Measurements from ENCODE around the gene MET.
"Not testable (repeated sequence)": the region's sequence is repeated elsewhere in the genome, so short reads cannot be mapped to it uniquely, and the experiment has no call there.

The MET gene

DNA sequence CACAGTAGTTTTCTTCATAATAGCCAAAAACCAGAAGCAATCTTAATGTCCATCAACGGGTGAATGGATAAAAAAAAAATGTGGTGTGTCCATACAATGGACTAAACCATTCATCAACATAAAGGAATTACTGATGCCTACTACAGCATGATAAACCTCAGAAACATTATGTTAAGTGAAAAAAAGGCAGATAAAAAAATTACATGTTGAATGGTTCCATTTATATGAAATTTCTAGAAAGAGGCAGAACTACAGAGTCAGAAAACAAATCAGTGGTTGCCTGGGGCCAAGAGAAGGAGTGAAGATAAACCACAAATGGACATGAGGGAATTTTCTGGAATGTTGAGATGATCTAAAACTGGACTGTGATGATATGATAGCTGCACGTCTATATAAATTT, 115.9 kb downstream of the MET start:
- no peak for DNase-seq

DNA sequence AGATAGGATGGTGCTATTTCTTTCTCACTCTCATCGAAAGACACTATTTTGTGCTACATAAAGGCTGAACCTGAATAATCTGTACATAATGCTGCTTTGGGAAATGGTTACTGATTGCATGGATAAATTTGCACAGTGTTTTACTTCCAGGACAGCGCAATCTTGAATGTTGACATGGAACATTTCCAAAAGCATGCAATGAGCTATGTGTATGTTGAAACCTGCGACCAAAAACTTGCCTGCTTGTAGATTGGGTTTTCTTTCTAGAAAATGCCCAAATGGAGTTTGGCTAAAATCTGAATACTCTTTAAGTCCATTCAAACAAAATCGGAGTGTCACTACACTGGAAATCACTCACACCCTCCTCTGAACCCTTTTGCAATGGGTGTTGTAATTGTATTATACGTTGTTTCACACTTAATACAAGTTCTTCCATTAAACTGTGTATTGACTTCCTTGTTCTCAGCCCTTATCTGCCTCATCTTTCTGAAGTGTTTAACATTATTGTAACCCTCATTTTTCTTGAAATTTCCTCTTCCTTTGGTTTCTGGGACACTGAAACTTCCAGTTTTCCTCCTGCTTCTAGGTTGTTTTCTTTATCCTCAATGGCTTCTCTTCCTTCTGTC, 116.7 kb downstream of the MET start:
- no peak for DNase-seq

DNA sequence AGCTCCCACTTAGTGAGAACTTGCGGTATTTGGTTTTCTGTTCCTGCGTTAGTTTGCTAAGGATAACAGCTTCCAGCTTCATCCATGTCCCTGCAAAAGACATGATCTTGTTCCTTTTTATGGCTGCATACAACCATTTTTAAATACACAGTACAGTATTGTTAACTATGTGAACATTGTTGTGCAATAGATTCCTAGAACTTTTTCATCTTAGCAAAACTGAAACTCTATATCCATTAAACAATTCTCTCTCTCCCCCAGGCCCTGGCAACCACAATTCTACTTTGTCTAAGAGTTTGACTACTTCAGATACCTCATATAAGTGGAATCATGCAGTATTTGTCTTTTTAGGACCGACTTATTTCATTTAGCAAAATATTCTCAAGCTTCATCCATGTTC, 118.0 kb downstream of the MET start:
- DNase-seq = no peak

DNA sequence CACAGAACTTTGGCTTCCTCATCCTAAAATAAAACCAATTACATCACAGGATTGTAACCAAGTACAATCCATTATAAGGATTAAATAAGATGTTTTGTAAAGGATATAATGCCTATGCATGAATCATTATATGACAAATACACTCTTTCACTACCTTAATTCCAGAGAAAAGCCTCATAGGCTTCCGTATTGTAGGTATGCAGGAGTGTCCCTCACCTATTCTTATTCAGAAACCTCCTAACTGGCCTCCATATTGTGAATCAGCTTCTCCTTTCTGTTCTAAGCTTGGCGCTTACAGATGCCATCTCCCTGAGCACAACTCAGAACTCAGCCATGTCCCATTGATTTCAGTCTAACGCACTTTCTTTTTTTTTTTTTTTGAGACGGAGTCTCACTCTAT, 120.8 kb downstream of the MET start:
- DNase-seq = no peak

DNA sequence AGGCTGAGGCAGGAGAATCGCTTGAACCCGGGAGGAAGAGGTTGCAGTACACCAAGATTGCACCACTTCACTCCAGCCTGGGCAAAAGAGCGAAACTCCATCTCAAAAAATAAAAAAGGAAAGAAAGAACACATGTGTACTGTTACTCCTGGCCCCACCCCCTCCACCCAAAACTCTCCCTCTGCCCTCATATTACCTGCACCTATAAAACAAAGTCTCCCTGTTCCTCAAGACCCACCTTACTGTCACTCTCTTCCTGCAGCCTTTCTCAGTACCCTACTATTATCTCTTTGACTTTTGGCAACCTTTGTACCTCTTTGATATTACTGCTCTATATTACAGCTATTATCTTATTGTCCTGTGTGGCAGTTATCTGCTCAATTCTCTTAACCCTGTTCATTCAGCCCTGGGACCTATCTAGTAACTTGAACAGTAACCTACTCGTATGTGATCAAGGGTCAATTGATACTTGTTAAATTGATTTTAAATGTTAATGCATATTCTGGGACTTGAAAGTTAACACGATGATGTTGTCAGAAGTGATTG, 121.9 kb downstream of the MET start:
- no peak for DNase-seq

DNA sequence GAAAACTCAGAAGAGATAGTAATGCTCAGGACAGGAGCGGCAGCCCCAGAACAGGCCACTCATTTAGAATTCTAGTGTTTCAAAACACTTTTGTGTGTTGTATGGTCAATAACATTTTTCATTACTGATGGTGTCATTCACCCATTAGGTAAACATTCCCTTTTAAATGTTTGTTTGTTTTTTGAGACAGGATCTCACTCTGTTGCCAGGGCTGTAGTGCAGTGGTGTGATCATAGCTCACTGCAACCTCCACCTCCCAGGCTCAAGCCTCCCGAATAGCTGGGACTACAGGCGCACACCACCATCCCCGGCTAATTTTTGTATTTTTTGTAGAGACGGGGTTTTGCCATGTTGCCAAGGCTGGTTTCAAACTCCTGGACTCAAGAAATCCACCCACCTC, 124.5 kb downstream of the MET start:
- no peak for DNase-seq

DNA sequence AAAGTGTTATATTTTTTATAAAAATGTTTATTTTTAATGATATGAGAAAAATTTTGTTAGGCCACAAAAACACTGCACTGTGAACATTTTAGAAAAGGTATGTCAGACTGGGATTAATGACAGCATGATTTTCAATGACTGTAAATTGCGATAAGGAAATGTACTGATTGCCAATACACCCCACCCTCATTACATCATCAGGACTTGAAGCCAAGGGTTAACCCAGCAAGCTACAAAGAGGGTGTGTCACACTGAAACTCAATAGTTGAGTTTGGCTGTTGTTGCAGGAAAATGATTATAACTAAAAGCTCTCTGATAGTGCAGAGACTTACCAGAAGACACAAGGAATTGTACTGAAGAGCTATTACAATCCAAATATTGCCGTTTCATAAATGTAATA, 125.6 kb downstream of the MET start:
- DNase-seq = no peak

DNA sequence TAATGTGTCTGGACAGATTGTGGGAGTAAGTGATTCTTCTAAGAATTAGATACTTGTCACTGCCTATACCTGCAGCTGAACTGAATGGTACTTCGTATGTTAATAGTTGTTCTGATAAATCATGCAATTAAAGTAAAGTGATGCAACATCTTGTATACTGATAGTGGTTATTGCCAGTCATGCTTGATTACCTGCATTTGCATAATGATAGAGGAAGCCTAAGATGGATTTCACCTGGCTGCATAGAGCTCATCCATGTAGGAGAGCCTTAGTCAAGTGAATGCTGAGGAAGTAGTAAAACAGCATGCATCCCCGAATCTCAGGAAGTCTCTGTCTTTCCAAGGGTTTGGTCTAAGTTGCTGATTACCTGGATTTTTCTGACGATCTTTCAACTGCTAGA, 126.2 kb downstream of the MET start:
- DNase-seq = no peak

DNA sequence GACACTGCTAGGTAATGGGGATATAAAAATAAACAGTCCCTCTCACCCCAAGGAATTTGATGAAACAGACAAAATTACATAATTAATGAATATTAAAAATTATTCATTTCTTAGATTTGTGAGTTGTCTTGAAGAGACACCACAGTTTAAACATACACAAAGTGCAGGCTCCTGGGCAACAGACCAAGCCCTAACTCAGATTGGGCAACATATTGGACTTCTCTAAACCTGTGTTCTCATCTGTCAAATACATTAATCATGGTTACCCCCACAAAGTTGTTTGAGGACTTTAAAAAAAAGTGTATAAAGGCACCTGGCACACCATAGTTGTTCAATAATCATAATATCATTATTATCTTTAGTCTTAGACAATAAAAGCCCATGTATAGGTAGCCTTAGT, 127.9 kb downstream of the MET start:
- no peak for DNase-seq

DNA sequence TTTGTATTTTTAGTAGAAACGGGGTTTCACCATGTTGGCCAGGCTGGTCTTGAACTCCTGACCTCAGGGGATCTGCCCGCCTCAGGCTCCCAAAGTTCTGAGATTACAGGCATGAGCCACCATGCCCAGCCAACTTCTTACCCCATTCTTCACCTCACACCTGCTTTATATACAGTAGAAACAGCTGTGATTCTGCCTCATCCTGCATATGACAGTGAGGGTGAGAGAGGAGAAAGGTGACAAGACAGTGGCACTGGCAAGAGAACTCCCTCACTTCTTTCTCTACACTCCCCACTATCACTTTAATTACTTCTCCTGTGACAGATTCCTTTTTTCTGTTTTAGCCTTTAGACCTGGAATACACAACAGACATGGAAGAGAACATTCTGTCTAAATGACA, 128.6 kb downstream of the MET start:
- no peak for DNase-seq

DNA sequence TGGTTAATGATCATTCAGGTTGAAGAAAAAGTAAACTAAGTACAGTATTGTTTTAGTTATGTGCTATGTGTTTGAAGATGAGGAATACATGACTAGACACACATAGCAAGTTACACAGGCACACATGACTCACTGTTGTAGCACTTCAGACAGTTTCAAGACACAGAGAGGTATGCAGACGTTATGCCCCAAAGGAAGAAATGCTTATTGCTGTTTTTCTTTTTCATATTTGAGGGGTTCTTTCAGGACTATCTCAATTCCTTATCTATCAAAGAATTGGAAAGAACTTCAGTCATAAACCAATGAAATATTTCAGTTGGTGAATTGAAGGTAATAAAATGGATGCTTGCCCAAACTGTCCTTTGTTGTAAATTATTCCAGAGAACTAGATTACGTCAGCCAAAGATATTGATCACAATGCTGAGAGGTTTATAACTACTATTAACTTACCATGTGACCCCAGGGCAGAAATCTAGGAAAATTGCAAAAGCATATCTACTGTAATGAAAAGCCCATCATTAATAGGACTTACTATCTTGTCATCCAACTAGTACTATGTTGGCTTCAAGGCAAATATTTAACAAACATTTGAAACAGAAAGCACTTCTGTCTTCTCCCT, 129.2 kb downstream of the MET start:
- no peak for DNase-seq

DNA sequence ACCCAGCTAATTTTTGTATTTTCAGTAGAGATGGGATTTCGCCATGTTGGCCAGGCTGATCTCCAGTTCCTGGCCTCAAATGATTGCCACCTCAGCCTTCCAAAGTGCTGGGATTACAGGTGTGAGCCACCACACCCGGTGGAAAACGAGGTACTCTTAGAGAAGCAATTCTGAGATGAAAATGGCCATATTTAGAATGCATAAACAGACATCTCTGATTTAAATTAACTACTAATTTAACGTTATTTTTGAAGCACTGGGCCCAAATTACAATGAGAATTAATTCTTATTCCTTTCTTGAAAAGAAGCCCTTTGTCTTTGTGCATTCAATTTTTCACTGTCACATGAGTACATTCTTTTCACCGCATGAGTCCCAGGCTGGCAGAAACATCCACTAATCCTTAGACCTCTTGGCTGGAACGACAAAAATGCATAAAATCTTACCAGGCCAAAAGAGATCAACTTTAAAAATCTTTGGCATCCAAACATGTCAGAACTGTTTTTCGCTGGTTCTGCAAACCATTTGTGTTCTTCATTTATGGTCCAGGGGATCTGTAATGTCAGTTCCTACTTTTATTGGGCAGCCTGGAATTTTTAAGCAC, 130.2 kb downstream of the MET start:
- no peak for DNase-seq

DNA sequence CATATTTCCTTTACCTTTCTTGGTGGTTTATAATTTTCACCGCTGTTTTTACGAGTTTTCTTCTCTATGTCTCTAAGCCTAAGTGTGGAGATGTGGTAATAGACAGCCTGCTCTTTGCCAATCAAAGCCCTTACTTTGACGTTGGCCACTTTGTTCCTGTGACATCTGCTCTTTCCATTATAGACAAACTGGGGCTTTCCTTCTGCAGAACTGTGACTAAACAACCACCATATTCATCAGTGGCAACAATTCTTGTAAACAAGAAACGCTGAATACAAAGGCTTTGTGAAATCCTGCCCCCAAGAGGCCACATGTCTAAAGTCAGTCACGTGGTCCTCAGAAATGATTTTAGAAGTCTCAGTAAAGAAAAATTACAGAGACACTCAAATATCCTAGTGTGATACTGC, 130.8 kb downstream of the MET start:
- peak; percentile 46 for DNase-seq

DNA sequence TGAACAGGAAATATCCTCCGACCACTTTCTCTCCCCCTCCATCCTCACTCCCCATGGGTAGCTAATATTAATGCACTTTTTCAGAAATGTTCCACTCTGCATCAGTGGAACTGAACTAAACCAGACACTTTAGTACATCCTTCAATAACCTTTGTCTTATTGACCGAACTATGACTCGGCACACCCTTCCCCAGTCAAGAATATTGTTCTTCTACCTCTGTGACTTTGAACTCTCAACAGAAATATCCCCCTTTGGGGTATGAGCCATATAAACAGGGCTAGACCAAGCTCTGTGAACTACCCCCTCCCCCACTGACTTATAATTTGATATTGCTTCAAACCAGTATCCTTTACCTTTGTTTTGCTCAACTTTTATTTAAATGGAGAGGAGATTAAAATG, 132.5 kb downstream of the MET start:
- DNase-seq = no peak

DNA sequence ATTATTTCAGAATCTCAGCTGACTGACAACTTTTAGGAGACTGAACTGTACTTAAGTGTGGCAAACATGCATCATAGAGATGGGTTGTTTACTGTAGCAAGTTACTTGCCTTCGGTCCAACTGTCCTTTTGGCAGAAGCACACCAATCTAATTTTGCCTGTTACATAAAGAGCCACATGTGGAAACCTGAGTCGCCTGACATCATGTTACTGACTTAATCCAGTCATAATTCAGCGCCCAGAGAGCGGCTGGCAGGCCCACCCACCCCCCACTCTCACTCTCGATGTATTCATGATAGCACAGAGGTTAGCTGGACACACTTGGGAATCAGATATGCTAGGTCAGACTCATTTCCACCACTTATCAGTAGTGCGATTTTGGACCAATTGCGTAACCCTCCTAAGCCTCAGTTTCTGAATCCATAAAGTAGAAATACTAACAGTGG, 133.1 kb downstream of the MET start:
- DNase-seq = peak; percentile 78

DNA sequence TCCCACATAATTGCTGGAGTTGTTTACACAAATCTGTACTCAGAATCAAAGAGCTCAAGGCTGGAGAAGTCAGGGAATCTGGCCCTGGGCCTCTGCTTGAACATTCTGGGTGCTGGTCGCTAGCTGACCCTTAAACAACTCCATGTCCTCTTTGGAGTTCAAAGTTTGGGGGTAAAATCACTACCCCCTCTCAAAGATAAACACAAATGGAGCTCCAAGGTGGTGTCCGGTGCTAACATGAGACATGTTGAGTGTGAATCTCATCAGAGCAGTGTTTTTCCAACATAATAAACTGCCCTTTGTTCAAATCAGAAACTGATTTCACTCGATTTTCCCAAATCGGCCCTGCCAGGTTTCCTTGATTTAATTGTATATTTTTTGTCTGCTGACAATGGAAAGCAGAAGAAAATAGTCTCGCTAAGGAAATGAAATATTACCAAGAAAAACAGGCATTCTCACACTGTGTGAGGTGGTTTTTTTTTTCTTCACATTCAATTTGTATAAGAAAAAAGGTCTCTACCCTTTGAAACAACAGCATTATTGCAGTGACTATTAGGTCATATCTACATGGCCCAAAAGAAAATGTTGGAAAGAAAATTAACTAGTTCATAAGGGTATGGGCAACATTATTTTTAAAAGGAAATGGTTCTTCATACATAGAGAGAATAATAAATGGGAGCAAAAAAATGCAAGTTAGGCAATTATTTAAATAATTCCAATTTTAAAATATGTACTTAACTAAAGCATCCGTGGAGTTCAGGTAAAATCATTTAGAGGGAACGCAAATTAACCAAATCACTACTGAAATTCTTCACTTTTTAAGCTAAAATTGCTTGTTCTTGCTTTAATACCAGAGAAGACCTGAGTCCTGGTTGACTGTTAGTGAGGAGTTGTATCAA, 134.3 kb downstream of the MET start:
- no peak for DNase-seq

DNA sequence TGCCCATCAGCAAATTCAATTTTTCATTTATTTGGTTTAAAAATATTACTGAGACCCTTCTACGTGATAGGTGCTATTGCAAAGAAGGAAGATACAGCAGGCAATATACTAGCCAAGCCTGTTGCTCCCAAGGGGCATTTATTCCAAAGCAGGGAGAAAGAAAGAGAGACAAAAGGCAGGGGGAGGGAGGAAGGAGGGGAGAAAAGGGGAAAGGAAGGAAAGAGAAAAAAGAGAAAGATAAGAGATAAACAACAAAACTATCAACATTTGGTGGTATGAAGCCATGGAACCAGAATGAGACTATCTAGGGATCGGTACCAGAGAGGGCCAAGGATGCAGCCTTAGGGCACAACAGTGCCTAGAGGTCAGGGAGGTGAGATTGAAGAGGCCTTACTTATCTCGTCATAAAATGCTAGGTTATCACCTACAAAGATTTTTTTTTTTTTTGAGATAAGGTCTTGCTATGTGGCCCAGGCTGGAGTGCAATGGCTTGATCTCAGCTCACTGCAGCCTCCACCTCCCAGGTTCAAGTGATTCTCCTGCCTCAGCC, 135.1 kb downstream of the MET start:
- no peak for DNase-seq

DNA sequence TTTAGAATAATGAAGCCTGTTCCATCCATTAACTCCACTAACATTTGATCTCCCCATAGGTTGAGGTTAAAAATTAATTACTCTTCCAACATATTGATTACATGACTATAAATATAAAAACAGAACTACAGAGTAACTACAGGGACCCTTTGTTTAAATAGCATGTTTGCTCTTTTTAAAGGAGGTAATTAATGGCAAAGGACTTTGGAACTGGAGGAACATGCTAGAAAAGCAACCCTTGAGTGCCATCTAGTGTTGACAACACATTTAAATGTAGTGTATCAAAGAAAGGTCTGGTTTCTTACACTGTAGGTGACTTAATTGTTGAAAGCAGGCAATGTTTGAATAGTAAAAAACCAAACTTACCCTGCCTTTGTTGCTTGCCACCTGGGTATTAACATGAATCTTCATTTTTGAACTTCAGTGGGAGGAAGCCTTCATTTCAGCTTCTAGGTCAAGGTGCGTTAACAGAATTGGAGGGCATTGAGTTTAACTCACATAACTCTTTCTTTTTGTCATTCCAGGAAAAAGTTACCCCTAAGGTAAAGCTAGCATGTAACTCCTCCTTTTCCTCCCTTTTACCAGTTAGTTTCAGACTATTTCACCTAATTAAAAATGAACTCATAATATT, 137.8 kb downstream of the MET start:
- DNase-seq = no peak

DNA sequence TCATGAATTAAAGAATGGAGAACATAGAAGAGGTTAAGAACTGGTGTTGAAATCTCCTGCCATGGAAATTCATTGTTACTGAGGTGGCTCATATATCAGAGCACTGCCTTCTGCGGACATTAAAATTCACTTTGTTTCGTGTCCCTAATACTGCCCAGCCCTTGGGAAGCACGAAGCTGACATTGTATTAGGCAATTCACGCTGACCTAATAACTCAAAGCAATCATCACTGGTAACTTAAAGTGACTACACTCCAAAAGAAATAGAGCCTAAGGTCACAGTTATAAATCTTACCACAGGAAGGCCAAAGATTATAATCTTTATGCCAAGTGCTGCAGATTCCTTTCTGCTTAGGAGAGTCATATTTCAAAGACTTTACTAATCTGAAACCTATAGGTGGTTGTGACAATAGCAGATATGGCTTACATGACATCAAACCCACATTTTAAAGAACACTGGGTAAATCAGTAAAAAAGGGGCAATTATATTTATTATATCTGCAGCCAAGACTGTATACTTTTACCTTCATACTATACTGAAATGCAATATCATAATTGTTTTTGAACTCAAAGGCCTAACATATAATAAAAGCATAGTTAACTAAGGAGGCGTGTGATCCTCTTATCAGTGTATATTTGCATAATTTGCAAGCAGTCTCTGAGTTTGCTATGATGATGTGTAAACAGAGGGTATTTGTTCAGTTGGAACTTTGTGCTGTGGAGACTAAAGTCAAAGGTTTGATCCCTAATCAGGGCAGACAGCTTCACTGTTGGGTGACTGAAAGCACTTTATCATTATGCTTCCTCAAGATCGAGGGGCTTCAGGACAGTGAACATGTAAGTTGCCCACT, 138.5 kb downstream of the MET start:
- DNase-seq = no peak

DNA sequence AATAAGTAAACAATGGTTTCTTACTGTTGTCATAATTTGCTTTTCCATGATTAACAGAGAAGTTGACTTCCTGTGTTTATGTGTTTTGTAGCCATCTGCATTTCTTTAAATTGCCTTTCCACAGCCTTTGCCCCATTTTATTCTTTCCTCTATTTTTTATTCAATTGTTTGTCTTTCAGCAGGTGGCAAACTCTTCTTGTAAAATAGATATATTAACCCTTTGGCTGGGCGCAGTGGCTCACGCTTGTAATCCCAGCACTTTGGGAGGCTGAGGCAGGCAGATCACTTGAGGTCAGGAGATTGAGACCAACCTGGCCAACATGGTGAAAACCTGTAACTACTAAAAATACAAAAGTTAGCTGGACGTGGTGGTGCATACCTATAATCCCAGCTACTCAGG, 139.8 kb downstream of the MET start:
- DNase-seq = no peak

DNA sequence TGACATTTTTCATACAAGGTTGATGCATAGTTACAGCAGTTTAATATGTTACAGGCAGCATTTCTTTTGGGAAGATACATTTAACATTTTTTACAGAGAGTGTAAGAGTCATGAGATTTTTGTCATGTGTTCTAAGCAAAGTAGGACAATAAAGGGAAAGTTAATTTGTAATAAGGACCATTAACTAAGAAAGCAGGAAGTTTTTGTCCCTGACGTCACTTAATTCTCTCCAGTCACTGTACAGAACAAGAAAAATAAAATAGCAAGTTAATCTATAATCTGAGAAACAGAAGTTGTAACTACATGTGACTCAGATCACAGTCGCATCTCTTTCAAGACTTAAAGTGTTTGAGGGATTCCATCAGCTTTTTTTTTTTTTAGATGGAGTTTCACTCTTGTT, 140.9 kb downstream of the MET start:
- DNase-seq = no peak

DNA sequence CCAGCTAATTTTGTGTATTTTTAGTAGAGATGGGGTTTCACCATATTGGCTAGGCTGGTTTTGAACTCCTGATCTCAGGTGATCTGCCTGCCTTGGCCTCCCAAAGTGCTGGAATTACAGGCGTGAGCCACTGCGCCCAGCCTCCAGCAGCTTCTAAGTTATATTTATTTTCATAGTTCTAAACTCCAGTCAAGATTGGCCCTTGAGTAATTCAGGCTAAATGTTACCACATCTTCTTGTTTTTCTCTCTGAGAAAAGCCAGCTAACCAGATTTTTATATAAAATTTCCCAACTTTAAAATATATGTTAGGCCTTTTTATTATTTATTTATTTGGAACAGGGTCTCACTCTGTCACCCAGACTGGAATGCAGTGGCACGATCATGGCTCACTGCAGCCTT, 141.4 kb downstream of the MET start:
- DNase-seq = not testable (repeated sequence)
